Measurements from ENCODE around the gene ATP11A. TPM values are rescaled to one million over a fixed set of nuclear protein-coding genes. Genes with fewer than 3 reads are reported as not detected.

The ATP11A gene
- total and polyA plus RNA-seq, 5 donors from 2014 or later, result 3.8 to 75.7 (median 5.0) TPM

DNA sequence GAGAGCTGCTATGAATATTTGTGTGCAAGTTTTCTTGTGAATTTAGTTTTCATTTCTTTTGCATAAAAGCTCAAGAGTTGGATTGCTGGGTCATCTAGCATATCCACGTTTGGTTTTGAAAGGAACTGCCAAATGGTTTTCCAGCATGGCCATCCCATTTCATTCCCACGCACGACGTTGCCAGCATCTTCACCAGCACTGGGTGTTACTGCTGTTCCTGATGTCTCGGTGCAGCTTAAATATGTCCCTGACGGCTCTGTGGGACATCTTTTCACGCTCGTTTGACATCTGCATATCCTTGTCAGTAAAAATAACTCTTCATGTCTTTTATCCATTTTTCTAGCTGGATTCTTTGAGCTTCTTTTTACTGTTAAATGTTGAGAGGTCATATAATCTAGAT, 123.7 kb downstream of the ATP11A start:
- Histone ChIP-seq H3K4me3 (ENCODE audit: low read depth, low read length) (no peak overlapping the region), H3K4me1 (ENCODE audit: control insufficient read depth, insufficient read depth, low read length, poor library complexity, severe bottlenecking) (no peaks in the 10 kb centered on the region), H3K36me3 (ENCODE audit: control insufficient read depth, insufficient read depth, low read length) (peaks cover 55% of the 10 kb centered on the region), H3K9me3 (ENCODE audit: control insufficient read depth in 2 of 2, low read length in 2 of 2) (no peaks in the 10 kb centered on the region), H3K27ac (ENCODE audit: insufficient read depth, low read length, poor library complexity, severe bottlenecking) (no peak overlapping the region), H3K27me3 (ENCODE audit: control insufficient read depth, insufficient read depth, low read length) (no peaks in the 10 kb centered on the region)
- H3K4me1 Mint-ChIP-seq, result no peaks in the 10 kb centered on the region
- H3K9me3 Mint-ChIP-seq, result peaks cover 0 to 3% (median 0%) of the 10 kb centered on the region in 7 donors
- ATAC-seq (ENCODE audit: low read depth in 2 of 2) (no peak), DNase-seq (no peak)
- peaks cover 68% of the 10 kb centered on the region for H3K36me3 Mint-ChIP-seq
- H3K4me3 Mint-ChIP-seq, result no peak overlapping the region
- H3K27ac Mint-ChIP-seq, result no peak overlapping the region
- no peaks in the 10 kb centered on the region for H3K27me3 Mint-ChIP-seq

DNA sequence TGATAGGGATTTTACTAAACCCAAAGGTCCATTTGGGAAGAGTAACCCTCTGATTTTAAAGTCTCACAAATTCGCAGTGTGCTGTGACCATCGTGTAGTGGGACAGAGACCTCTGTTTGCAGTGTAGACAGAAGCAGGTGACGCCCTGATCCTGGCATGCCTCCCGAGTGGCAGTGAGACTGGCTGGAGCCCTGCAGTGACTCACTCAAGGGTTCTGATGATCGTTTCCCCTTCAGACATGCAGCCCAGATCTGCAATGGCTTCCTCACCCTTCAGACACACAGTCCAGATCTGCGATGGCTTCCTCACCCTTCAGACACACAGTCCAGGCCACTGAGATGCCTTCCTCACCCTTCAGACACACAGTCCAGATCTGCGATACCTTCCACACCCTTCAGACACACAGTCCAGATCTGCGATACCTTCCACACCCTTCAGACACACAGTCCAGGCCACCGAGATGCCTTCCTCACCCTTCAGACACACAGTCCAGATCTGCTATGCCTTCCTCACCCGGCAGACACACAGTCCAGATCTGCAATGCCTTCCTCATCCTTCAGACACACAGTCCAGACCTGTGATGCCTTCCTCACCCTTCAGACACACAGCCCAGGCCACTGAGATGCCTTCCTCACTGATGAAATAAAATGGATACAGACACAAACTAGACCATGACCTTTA, 125.2 kb downstream of the ATP11A start:
- H3K27me3 Mint-ChIP-seq, result no peaks in the 10 kb centered on the region
- peaks cover 69% of the 10 kb centered on the region for H3K36me3 Mint-ChIP-seq
- H3K9me3 Mint-ChIP-seq, result peaks cover 0 to 3% (median 0%) of the 10 kb centered on the region in 7 donors
- Histone ChIP-seq H3K4me1 (ENCODE audit: control insufficient read depth, insufficient read depth, low read length, poor library complexity, severe bottlenecking) (no peaks in the 10 kb centered on the region), H3K9me3 (ENCODE audit: control insufficient read depth in 2 of 2, low read length in 2 of 2) (no peaks in the 10 kb centered on the region), H3K27ac (ENCODE audit: insufficient read depth, low read length, poor library complexity, severe bottlenecking) (no peak overlapping the region), H3K27me3 (ENCODE audit: control insufficient read depth, insufficient read depth, low read length) (no peaks in the 10 kb centered on the region), H3K4me3 (ENCODE audit: low read depth, low read length) (no peak overlapping the region), H3K36me3 (ENCODE audit: control insufficient read depth, insufficient read depth, low read length) (peaks cover 56% of the 10 kb centered on the region)
- ATAC-seq (ENCODE audit: low read depth in 2 of 2) (no peak), DNase-seq (no peak)
- no peak overlapping the region for H3K4me3 Mint-ChIP-seq
- no peaks in the 10 kb centered on the region for H3K4me1 Mint-ChIP-seq
- no peak overlapping the region for H3K27ac Mint-ChIP-seq

DNA sequence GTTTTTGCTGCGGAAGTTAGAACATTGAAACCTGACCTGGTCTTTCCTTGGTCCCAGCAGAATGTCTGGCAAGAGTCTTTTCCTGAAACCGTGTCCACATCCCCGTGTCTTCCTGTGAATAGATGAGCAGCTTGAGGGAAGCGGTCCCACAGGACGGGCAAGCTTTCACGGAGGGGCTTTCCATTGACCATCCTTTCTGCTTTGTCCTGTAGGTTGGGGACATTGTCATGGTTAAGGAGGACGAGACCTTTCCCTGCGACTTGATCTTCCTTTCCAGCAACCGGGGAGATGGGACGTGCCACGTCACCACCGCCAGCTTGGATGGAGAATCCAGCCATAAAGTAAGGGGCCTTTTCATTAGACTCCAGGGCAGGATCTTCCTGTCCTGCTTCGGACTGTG, 126.0 kb downstream of the ATP11A start:
- Histone ChIP-seq H3K4me1 (ENCODE audit: control insufficient read depth, insufficient read depth, low read length, poor library complexity, severe bottlenecking) (no peaks in the 10 kb centered on the region), H3K4me3 (ENCODE audit: low read depth, low read length) (no peak overlapping the region), H3K9me3 (ENCODE audit: control insufficient read depth in 2 of 2, low read length in 2 of 2) (no peaks in the 10 kb centered on the region), H3K27ac (ENCODE audit: insufficient read depth, low read length, poor library complexity, severe bottlenecking) (no peak overlapping the region), H3K36me3 (ENCODE audit: control insufficient read depth, insufficient read depth, low read length) (peaks cover 58% of the 10 kb centered on the region), H3K27me3 (ENCODE audit: control insufficient read depth, insufficient read depth, low read length) (no peaks in the 10 kb centered on the region)
- ATAC-seq (ENCODE audit: low read depth in 2 of 2), result no peak
- H3K27me3 Mint-ChIP-seq, result no peaks in the 10 kb centered on the region
- DNase-seq, result no peak
- no peaks in the 10 kb centered on the region for H3K4me1 Mint-ChIP-seq
- peaks cover 68% of the 10 kb centered on the region for H3K36me3 Mint-ChIP-seq
- H3K9me3 Mint-ChIP-seq, result peaks cover 0 to 3% (median 0%) of the 10 kb centered on the region in 7 donors
- no peak overlapping the region for H3K27ac Mint-ChIP-seq
- H3K4me3 Mint-ChIP-seq, result no peak overlapping the region

DNA sequence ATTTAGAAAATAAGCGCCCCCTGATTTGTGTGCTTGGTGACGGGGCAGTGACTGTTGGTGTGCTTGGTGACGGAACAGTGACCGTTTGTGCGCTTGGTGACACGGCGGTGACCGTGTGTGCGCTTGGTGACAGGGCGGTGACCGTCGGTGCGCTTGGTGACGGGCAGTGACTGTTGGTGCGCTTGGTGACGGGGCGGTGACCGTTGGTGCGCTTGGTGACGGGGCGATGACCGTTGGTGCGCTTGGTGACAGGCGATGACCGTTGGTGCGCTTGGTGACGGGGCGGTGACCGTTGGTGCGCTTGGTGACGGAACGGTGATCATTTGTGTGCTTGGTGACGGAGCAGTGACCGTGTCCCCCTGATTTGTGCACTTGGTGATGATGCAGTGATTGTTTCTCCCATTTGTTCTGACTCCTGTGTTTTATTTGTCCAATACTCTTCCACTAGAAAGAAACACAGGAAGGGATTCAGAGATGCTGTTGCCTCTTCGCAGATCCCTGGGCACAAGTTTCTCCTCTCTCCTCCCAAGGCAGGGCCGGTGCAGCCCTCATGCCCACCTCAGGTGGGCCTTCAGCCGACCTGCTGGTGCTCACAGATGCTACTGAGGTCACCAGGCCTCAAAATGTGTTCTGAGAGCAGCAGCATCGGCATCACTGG, 128.3 kb downstream of the ATP11A start:
- Mint-ChIP-seq H3K27me3 (no peaks in the 10 kb centered on the region), H3K4me1 (no peaks in the 10 kb centered on the region), H3K9me3 (peaks cover 0 to 3% (median 0%) of the 10 kb centered on the region in 7 donors), H3K4me3 (no peak overlapping the region), H3K27ac (no peak overlapping the region), H3K36me3 (peaks cover 61% of the 10 kb centered on the region)
- DNase-seq (no peak), ATAC-seq (ENCODE audit: low read depth in 2 of 2) (no peak)
- H3K27me3 ChIP-seq (ENCODE audit: control insufficient read depth, insufficient read depth, low read length), result no peaks in the 10 kb centered on the region
- H3K36me3 ChIP-seq (ENCODE audit: control insufficient read depth, insufficient read depth, low read length), result peaks cover 57% of the 10 kb centered on the region
- H3K27ac ChIP-seq (ENCODE audit: insufficient read depth, low read length, poor library complexity, severe bottlenecking), result no peak overlapping the region
- no peaks in the 10 kb centered on the region for H3K9me3 ChIP-seq (ENCODE audit: control insufficient read depth in 2 of 2, low read length in 2 of 2)
- H3K4me3 ChIP-seq (ENCODE audit: low read depth, low read length), result no peak overlapping the region
- no peaks in the 10 kb centered on the region for H3K4me1 ChIP-seq (ENCODE audit: control insufficient read depth, insufficient read depth, low read length, poor library complexity, severe bottlenecking)

DNA sequence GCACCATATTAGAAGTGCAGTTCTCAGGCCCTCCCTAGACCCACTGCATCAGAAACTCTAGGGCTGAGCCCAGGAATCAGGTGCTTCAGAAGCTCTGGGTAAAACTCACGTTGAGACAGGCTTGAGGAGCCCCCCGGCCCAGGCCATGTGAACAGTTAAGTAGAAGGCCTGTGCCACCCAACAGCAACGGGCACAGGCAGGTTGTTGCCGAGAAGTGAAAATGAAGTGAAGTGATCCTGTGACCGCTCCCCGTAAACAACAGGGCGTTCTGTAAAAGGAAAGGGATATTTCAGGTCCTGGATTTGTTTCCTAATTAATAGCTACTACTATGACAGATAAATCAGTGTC, 128.8 kb downstream of the ATP11A start:
- Mint-ChIP-seq H3K27ac (no peak overlapping the region), H3K9me3 (peaks cover 0 to 3% (median 0%) of the 10 kb centered on the region in 7 donors)
- peaks cover 62% of the 10 kb centered on the region for H3K36me3 ChIP-seq (ENCODE audit: control insufficient read depth, insufficient read depth, low read length)

DNA sequence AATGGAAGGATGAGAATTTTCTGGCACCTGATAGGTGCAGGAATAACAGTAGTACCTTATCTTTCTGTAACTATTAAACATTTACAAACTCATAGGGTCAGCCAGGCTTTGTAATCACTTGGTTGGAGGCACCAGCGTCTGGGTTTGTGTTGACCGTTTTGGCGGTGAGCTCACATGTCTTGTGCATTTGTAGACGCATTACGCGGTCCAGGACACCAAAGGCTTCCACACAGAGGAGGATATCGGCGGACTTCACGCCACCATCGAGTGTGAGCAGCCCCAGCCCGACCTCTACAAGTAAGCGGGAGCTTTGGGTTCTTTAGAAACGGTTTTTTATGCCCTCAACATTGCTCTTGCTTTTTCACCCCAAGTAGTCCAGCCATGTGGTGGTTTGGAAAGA, 129.3 kb downstream of the ATP11A start:
- ATAC-seq (ENCODE audit: low read depth in 2 of 2) (no peak), DNase-seq (no peak)
- no peaks in the 10 kb centered on the region for H3K4me1 Mint-ChIP-seq
- Histone ChIP-seq H3K27me3 (ENCODE audit: control insufficient read depth, insufficient read depth, low read length) (no peaks in the 10 kb centered on the region), H3K36me3 (ENCODE audit: control insufficient read depth, insufficient read depth, low read length) (peaks cover 63% of the 10 kb centered on the region), H3K4me3 (ENCODE audit: low read depth, low read length) (no peak overlapping the region), H3K4me1 (ENCODE audit: control insufficient read depth, insufficient read depth, low read length, poor library complexity, severe bottlenecking) (no peaks in the 10 kb centered on the region), H3K27ac (ENCODE audit: insufficient read depth, low read length, poor library complexity, severe bottlenecking) (no peak overlapping the region), H3K9me3 (ENCODE audit: control insufficient read depth in 2 of 2, low read length in 2 of 2) (no peaks in the 10 kb centered on the region)
- H3K27ac Mint-ChIP-seq, result no peak overlapping the region
- H3K4me3 Mint-ChIP-seq, result no peak overlapping the region
- H3K27me3 Mint-ChIP-seq, result no peaks in the 10 kb centered on the region
- peaks cover 0 to 3% (median 0%) of the 10 kb centered on the region in 7 donors for H3K9me3 Mint-ChIP-seq
- H3K36me3 Mint-ChIP-seq, result peaks cover 62% of the 10 kb centered on the region

More for the DNA sequence above, 128.8 kb downstream of the ATP11A start:
- Mint-ChIP-seq H3K4me3 (no peak overlapping the region), H3K27me3 (no peaks in the 10 kb centered on the region), H3K36me3 (peaks cover 59% of the 10 kb centered on the region), H3K4me1 (no peaks in the 10 kb centered on the region)
- no peaks in the 10 kb centered on the region for H3K27me3 ChIP-seq (ENCODE audit: control insufficient read depth, insufficient read depth, low read length)
- ATAC-seq (ENCODE audit: low read depth in 2 of 2) (no peak), DNase-seq (no peak)
- H3K27ac ChIP-seq (ENCODE audit: insufficient read depth, low read length, poor library complexity, severe bottlenecking), result no peak overlapping the region
- H3K9me3 ChIP-seq (ENCODE audit: control insufficient read depth in 2 of 2, low read length in 2 of 2), result no peaks in the 10 kb centered on the region
- no peaks in the 10 kb centered on the region for H3K4me1 ChIP-seq (ENCODE audit: control insufficient read depth, insufficient read depth, low read length, poor library complexity, severe bottlenecking)
- no peak overlapping the region for H3K4me3 ChIP-seq (ENCODE audit: low read depth, low read length)

DNA sequence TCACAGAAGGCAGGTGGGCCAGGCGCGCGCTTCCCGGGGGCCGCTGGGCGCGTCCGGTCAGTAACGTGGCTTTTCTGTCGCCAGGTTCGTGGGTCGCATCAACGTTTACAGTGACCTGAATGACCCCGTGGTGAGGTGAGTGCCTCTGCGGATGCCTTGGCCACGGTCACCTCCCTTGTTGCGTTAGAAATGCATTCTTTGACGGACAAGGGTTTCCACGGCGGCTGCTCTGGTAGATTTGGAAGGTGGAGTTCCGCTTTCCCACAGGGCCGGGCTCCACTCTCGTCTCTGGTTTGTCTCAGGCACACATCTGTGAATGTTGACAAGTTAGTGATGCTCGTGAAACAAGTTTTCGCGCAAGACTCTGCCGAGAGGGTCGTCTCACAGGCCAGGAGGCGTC, 130.0 kb downstream of the ATP11A start:
- Histone ChIP-seq H3K27ac (ENCODE audit: insufficient read depth, low read length, poor library complexity, severe bottlenecking) (no peak overlapping the region), H3K4me3 (ENCODE audit: low read depth, low read length) (no peak overlapping the region), H3K9me3 (ENCODE audit: control insufficient read depth in 2 of 2, low read length in 2 of 2) (no peaks in the 10 kb centered on the region), H3K36me3 (ENCODE audit: control insufficient read depth, insufficient read depth, low read length) (peaks cover 65% of the 10 kb centered on the region), H3K4me1 (ENCODE audit: control insufficient read depth, insufficient read depth, low read length, poor library complexity, severe bottlenecking) (no peaks in the 10 kb centered on the region), H3K27me3 (ENCODE audit: control insufficient read depth, insufficient read depth, low read length) (no peaks in the 10 kb centered on the region)
- no peak overlapping the region for H3K4me3 Mint-ChIP-seq
- no peaks in the 10 kb centered on the region for H3K27me3 Mint-ChIP-seq
- DNase-seq (no peak), ATAC-seq (ENCODE audit: low read depth in 2 of 2) (no peak)
- peaks cover 61% of the 10 kb centered on the region for H3K36me3 Mint-ChIP-seq
- no peak overlapping the region for H3K27ac Mint-ChIP-seq
- peaks cover 0 to 3% (median 0%) of the 10 kb centered on the region in 7 donors for H3K9me3 Mint-ChIP-seq
- H3K4me1 Mint-ChIP-seq, result no peaks in the 10 kb centered on the region

DNA sequence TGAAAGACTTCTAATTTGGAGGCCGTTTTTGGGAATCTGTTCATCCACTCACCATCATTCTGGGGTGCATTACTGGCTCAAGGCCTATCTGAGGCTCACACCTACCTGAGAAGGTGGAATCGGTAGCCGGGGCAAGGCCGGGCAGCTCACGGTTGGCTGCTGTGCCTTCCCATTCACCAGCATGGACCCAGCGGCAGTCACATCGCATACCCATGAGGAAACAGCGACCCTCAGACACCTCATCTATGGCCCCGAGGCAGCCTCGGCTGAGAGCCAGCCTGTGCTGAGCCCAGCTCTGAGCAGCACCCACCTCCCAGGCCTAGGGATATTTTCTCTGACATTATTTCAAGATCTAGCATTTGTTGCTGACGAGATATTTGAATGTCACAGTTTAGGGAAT, 130.5 kb downstream of the ATP11A start:
- H3K4me1 Mint-ChIP-seq, result no peaks in the 10 kb centered on the region
- no peak overlapping the region for H3K4me3 ChIP-seq (ENCODE audit: low read depth, low read length)
- H3K4me1 ChIP-seq (ENCODE audit: control insufficient read depth, insufficient read depth, low read length, poor library complexity, severe bottlenecking), result no peaks in the 10 kb centered on the region
- H3K27me3 Mint-ChIP-seq, result no peaks in the 10 kb centered on the region
- no peak overlapping the region for H3K27ac Mint-ChIP-seq
- H3K36me3 Mint-ChIP-seq, result peaks cover 61% of the 10 kb centered on the region
- no peak overlapping the region for H3K4me3 Mint-ChIP-seq
- H3K9me3 ChIP-seq (ENCODE audit: control insufficient read depth in 2 of 2, low read length in 2 of 2), result no peaks in the 10 kb centered on the region
- no peak for DNase-seq
- H3K27me3 ChIP-seq (ENCODE audit: control insufficient read depth, insufficient read depth, low read length), result no peaks in the 10 kb centered on the region
- peaks cover 66% of the 10 kb centered on the region for H3K36me3 ChIP-seq (ENCODE audit: control insufficient read depth, insufficient read depth, low read length)
- no peak for ATAC-seq (ENCODE audit: low read depth in 2 of 2)
- H3K27ac ChIP-seq (ENCODE audit: insufficient read depth, low read length, poor library complexity, severe bottlenecking), result no peak overlapping the region
- H3K9me3 Mint-ChIP-seq, result peaks cover 0 to 2% (median 0%) of the 10 kb centered on the region in 7 donors

Measured in CD4-positive, CD25-positive, alpha-beta regulatory T cell (primary cell).